ENCODE results near the gene ALDH3B2. TPM values are rescaled to one million over a fixed set of nuclear protein-coding genes. Genes with fewer than 3 reads are reported as not detected.

The ALDH3B2 gene
- total RNA-seq, 1 donor from 2014 or later = 0.67 TPM

- no peak for DNase-seq (ENCODE audit: low spot score, unreplicated experiment)
- peaks cover 3% of the 10 kb centered on the region for H3K27me3 Mint-ChIP-seq
- H3K36me3 Mint-ChIP-seq (ENCODE audit: insufficient read depth) = no peaks in the 10 kb centered on the region
- H3K4me1 Mint-ChIP-seq (ENCODE audit: low read depth) = peaks cover 16% of the 10 kb centered on the region
- TF ChIP-seq CTCF (IDR thresholded peaks at IDR 0.05; ENCODE audit: unreplicated experiment) = no peak
- peaks cover 6% of the 10 kb centered on the region for H3K9me3 Mint-ChIP-seq (ENCODE audit: low read depth)
- peak overlapping the region; percentile 88 for H3K27ac Mint-ChIP-seq
- no peak overlapping the region for H3K4me3 Mint-ChIP-seq (ENCODE audit: low read depth)
Measured at GRCh38 chr11:67675058-67675747, 780 bp upstream of the ALDH3B2 start.

- peak overlapping the region; percentile 76 for H3K27ac Mint-ChIP-seq
Measured at GRCh38 chr11:67673902-67674301, 521 bp downstream of the ALDH3B2 start.

GRCh38 chr11:67673358-67673757 lies 1.1 kb downstream of the ALDH3B2 start:
- TF ChIP-seq CTCF (IDR thresholded peaks at IDR 0.05; ENCODE audit: unreplicated experiment) = no peak
- Mint-ChIP-seq H3K9me3 (ENCODE audit: low read depth) (peaks cover 6% of the 10 kb centered on the region), H3K4me1 (ENCODE audit: low read depth) (peaks cover 16% of the 10 kb centered on the region), H3K27ac (peak overlapping the region; percentile 38), H3K27me3 (peaks cover 3% of the 10 kb centered on the region), H3K4me3 (ENCODE audit: low read depth) (no peak overlapping the region), H3K36me3 (ENCODE audit: insufficient read depth) (no peaks in the 10 kb centered on the region)
- no peak for DNase-seq (ENCODE audit: low spot score, unreplicated experiment)

More at GRCh38 chr11:67673902-67674301, 521 bp downstream of the ALDH3B2 start:
- Mint-ChIP-seq H3K27me3 (peaks cover 3% of the 10 kb centered on the region), H3K4me1 (ENCODE audit: low read depth) (peaks cover 16% of the 10 kb centered on the region), H3K4me3 (ENCODE audit: low read depth) (no peak overlapping the region), H3K36me3 (ENCODE audit: insufficient read depth) (no peaks in the 10 kb centered on the region), H3K9me3 (ENCODE audit: low read depth) (peaks cover 6% of the 10 kb centered on the region)
- no peak for DNase-seq (ENCODE audit: low spot score, unreplicated experiment)
- no peak for TF ChIP-seq CTCF (IDR thresholded peaks at IDR 0.05; ENCODE audit: unreplicated experiment)

GRCh38 chr11:67671211-67671520 lies 3.3 kb downstream of the ALDH3B2 start:
- TF ChIP-seq CTCF (IDR thresholded peaks at IDR 0.05; ENCODE audit: unreplicated experiment) = no peak
- H3K9me3 Mint-ChIP-seq (ENCODE audit: low read depth) = peaks cover under 1% of the 10 kb centered on the region
- no peak overlapping the region for H3K27ac Mint-ChIP-seq
- H3K4me1 Mint-ChIP-seq (ENCODE audit: low read depth) = peaks cover 16% of the 10 kb centered on the region
- DNase-seq (ENCODE audit: low spot score, unreplicated experiment) = no peak
- H3K36me3 Mint-ChIP-seq (ENCODE audit: insufficient read depth) = no peaks in the 10 kb centered on the region
- no peaks in the 10 kb centered on the region for H3K27me3 Mint-ChIP-seq
- H3K4me3 Mint-ChIP-seq (ENCODE audit: low read depth) = no peak overlapping the region

GRCh38 chr11:67670316-67671210 lies 3.9 kb downstream of the ALDH3B2 start:
- Mint-ChIP-seq H3K4me3 (ENCODE audit: low read depth) (no peak overlapping the region), H3K4me1 (ENCODE audit: low read depth) (peaks cover 16% of the 10 kb centered on the region), H3K27me3 (no peaks in the 10 kb centered on the region), H3K9me3 (ENCODE audit: low read depth) (no peaks in the 10 kb centered on the region), H3K36me3 (ENCODE audit: insufficient read depth) (no peaks in the 10 kb centered on the region), H3K27ac (no peak overlapping the region)
- DNase-seq (ENCODE audit: low spot score, unreplicated experiment) = no peak
- TF ChIP-seq CTCF (IDR thresholded peaks at IDR 0.05; ENCODE audit: unreplicated experiment) = no peak

Measured in progenitor cell of endocrine pancreas (in vitro differentiated cells).